IgD-negative memory B cell (primary cell): ENCODE results near the gene ERVFRD-1. TPM values are rescaled to one million over a fixed set of nuclear protein-coding genes. Genes with fewer than 3 reads are reported as not detected.
"Not testable (repeated sequence)": the region's sequence is repeated elsewhere in the genome, so short reads cannot be mapped to it uniquely, and the experiment has no call there.

ENCODE experiments used
- H3K27ac Mint-ChIP-seq, 3 donors: one replicate each; pipeline ENCODE4 v1.8.0; 2020 to 2022; ENCODE audit warnings: mild to moderate bottlenecking in 3 of 3, mixed read lengths in 3 of 3, moderate library complexity in 1 of 3
- H3K27me3 Mint-ChIP-seq: one replicate; pipeline ENCODE4 v1.8.0; 2021; ENCODE audit warnings: mixed read lengths
- H3K36me3 Mint-ChIP-seq: one replicate; pipeline ENCODE4 v1.8.0; 2020; ENCODE audit warnings: mild to moderate bottlenecking, mixed read lengths
- H3K4me1 Mint-ChIP-seq, 3 donors: one replicate each; pipeline ENCODE4 v1.8.0; 2020 to 2022; ENCODE audit warnings: mixed read lengths in 3 of 3, mild to moderate bottlenecking in 1 of 3
- H3K4me3 Mint-ChIP-seq, 4 donors: one replicate each; pipeline ENCODE4 v1.8.0; 2020 to 2022; ENCODE audit warnings: mild to moderate bottlenecking in 4 of 4, mixed read lengths in 4 of 4, moderate library complexity in 3 of 4
- H3K9me3 Mint-ChIP-seq, 3 donors: one replicate each; pipeline ENCODE4 v1.8.0; 2020 to 2021; ENCODE audit warnings: mixed read lengths in 3 of 3, mild to moderate bottlenecking in 1 of 3
- polyA plus RNA-seq: library from polyadenylated mRNA; unstranded; fragments of 300-500 nt; fragmentation: Illumina TruSeq; gene quantifications from one replicate; pipeline ENCODE4 v1.2.3, GENCODE V29; 2021

The ERVFRD-1 gene
- polyA plus RNA-seq, 1 donor from 2014 or later, result not detected

- not testable (repeated sequence) for H3K4me1 Mint-ChIP-seq, H3K36me3 Mint-ChIP-seq, H3K27me3 Mint-ChIP-seq, H3K27ac Mint-ChIP-seq, H3K4me3 Mint-ChIP-seq, H3K9me3 Mint-ChIP-seq
Measured at GRCh38 chr6:11087141-11087812, 24.2 kb downstream of the ERVFRD-1 start.

GRCh38 chr6:11085758-11086435 lies 25.6 kb downstream of the ERVFRD-1 start:
- peaks cover 2% of the 10 kb centered on the region for H3K27me3 Mint-ChIP-seq
- no peaks in the 10 kb centered on the region for H3K36me3 Mint-ChIP-seq
- no peaks in the 10 kb centered on the region for H3K4me1 Mint-ChIP-seq
- no peaks in the 10 kb centered on the region for H3K9me3 Mint-ChIP-seq
- no peak overlapping the region for H3K27ac Mint-ChIP-seq
- no peak overlapping the region for H3K4me3 Mint-ChIP-seq

GRCh38 chr6:11083956-11084355 lies 27.6 kb downstream of the ERVFRD-1 start:
- no peak overlapping the region for H3K4me3 Mint-ChIP-seq
- no peak overlapping the region for H3K27ac Mint-ChIP-seq
- no peaks in the 10 kb centered on the region for H3K4me1 Mint-ChIP-seq
- H3K36me3 Mint-ChIP-seq, result no peaks in the 10 kb centered on the region
- H3K27me3 Mint-ChIP-seq, result peaks cover 4% of the 10 kb centered on the region
- no peaks in the 10 kb centered on the region for H3K9me3 Mint-ChIP-seq

- Mint-ChIP-seq H3K36me3 (no peaks in the 10 kb centered on the region), H3K4me1 (no peaks in the 10 kb centered on the region), H3K4me3 (no peak overlapping the region), H3K27ac (no peak overlapping the region), H3K27me3 (peaks cover 4% of the 10 kb centered on the region), H3K9me3 (no peaks in the 10 kb centered on the region)
Measured at GRCh38 chr6:11083491-11083890, 28.0 kb downstream of the ERVFRD-1 start.

GRCh38 chr6:11080296-11080695 lies 31.2 kb downstream of the ERVFRD-1 start:
- Mint-ChIP-seq H3K9me3 (no peaks in the 10 kb centered on the region), H3K27ac (no peak overlapping the region), H3K4me1 (no peaks in the 10 kb centered on the region), H3K36me3 (no peaks in the 10 kb centered on the region), H3K27me3 (peaks cover 4% of the 10 kb centered on the region), H3K4me3 (no peak overlapping the region)

GRCh38 chr6:11078266-11078665 lies 33.3 kb downstream of the ERVFRD-1 start:
- H3K27me3 Mint-ChIP-seq, result peaks cover 2% of the 10 kb centered on the region
- no peak overlapping the region for H3K4me3 Mint-ChIP-seq
- no peaks in the 10 kb centered on the region for H3K4me1 Mint-ChIP-seq
- H3K27ac Mint-ChIP-seq, result no peak overlapping the region
- no peaks in the 10 kb centered on the region for H3K9me3 Mint-ChIP-seq
- H3K36me3 Mint-ChIP-seq, result peaks cover 2% of the 10 kb centered on the region

- no peaks in the 10 kb centered on the region for H3K9me3 Mint-ChIP-seq
- no peak overlapping the region for H3K4me3 Mint-ChIP-seq
- H3K27ac Mint-ChIP-seq, result no peak overlapping the region
- peaks cover 2% of the 10 kb centered on the region for H3K36me3 Mint-ChIP-seq
- H3K27me3 Mint-ChIP-seq, result peaks cover 2% of the 10 kb centered on the region
- no peaks in the 10 kb centered on the region for H3K4me1 Mint-ChIP-seq
Measured at GRCh38 chr6:11076540-11076939, 35.0 kb downstream of the ERVFRD-1 start.

- H3K4me3 Mint-ChIP-seq, result no peak overlapping the region
- peaks cover 1% of the 10 kb centered on the region for H3K27me3 Mint-ChIP-seq
- peaks cover 2% of the 10 kb centered on the region for H3K36me3 Mint-ChIP-seq
- H3K4me1 Mint-ChIP-seq, result no peaks in the 10 kb centered on the region
- no peaks in the 10 kb centered on the region for H3K9me3 Mint-ChIP-seq
- no peak overlapping the region for H3K27ac Mint-ChIP-seq
Measured at GRCh38 chr6:11072101-11072500, 39.4 kb downstream of the ERVFRD-1 start.

- H3K27ac Mint-ChIP-seq, result no peak overlapping the region
- no peaks in the 10 kb centered on the region for H3K4me1 Mint-ChIP-seq
- H3K9me3 Mint-ChIP-seq, result no peaks in the 10 kb centered on the region
- H3K36me3 Mint-ChIP-seq, result no peaks in the 10 kb centered on the region
- no peak overlapping the region for H3K4me3 Mint-ChIP-seq
- peaks cover 3% of the 10 kb centered on the region for H3K27me3 Mint-ChIP-seq
Measured at GRCh38 chr6:11069760-11070159, 41.8 kb downstream of the ERVFRD-1 start.

- H3K4me1 Mint-ChIP-seq, result no peaks in the 10 kb centered on the region
- peaks cover 3% of the 10 kb centered on the region for H3K27me3 Mint-ChIP-seq
- no peaks in the 10 kb centered on the region for H3K9me3 Mint-ChIP-seq
- H3K27ac Mint-ChIP-seq, result no peak overlapping the region
- H3K4me3 Mint-ChIP-seq, result no peak overlapping the region
- H3K36me3 Mint-ChIP-seq, result no peaks in the 10 kb centered on the region
Measured at GRCh38 chr6:11067348-11067747, 44.2 kb downstream of the ERVFRD-1 start.

- Mint-ChIP-seq H3K27me3 (peaks cover 3% of the 10 kb centered on the region), H3K36me3 (no peaks in the 10 kb centered on the region), H3K4me1 (no peaks in the 10 kb centered on the region), H3K27ac (no peak overlapping the region), H3K9me3 (no peaks in the 10 kb centered on the region), H3K4me3 (no peak overlapping the region)
Measured at GRCh38 chr6:11066505-11067347, 44.8 kb downstream of the ERVFRD-1 start.

GRCh38 chr6:11065436-11066202 lies 45.9 kb downstream of the ERVFRD-1 start:
- Mint-ChIP-seq H3K27ac (no peak overlapping the region), H3K27me3 (peaks cover 7% of the 10 kb centered on the region), H3K36me3 (no peaks in the 10 kb centered on the region), H3K9me3 (no peaks in the 10 kb centered on the region), H3K4me1 (no peaks in the 10 kb centered on the region), H3K4me3 (no peak overlapping the region)

- no peaks in the 10 kb centered on the region for H3K4me1 Mint-ChIP-seq
- no peaks in the 10 kb centered on the region for H3K9me3 Mint-ChIP-seq
- H3K27ac Mint-ChIP-seq, result no peak overlapping the region
- H3K27me3 Mint-ChIP-seq, result peaks cover 7% of the 10 kb centered on the region
- no peaks in the 10 kb centered on the region for H3K36me3 Mint-ChIP-seq
- no peak overlapping the region for H3K4me3 Mint-ChIP-seq
Measured at GRCh38 chr6:11064836-11065235, 46.7 kb downstream of the ERVFRD-1 start.

GRCh38 chr6:11062715-11063114 lies 48.8 kb downstream of the ERVFRD-1 start:
- Mint-ChIP-seq H3K27me3 (peaks cover 6% of the 10 kb centered on the region), H3K4me1 (no peaks in the 10 kb centered on the region), H3K36me3 (no peaks in the 10 kb centered on the region), H3K27ac (no peak overlapping the region), H3K9me3 (no peaks in the 10 kb centered on the region), H3K4me3 (no peak overlapping the region)

GRCh38 chr6:11062083-11062482 lies 49.4 kb downstream of the ERVFRD-1 start:
- Mint-ChIP-seq H3K4me3 (no peak overlapping the region), H3K36me3 (no peaks in the 10 kb centered on the region), H3K27me3 (peaks cover 6% of the 10 kb centered on the region), H3K27ac (no peak overlapping the region), H3K9me3 (no peaks in the 10 kb centered on the region), H3K4me1 (no peaks in the 10 kb centered on the region)
